ENCODE results near the gene EFEMP2.

The EFEMP2 gene

GRCh38 chr11:65862941-65863888 is 9.4 kb downstream of the EFEMP2 start:
- DNase-seq (ENCODE audit: low read depth) = no peak
- no peak overlapping the region for H3K4me3 ChIP-seq (ENCODE audit: low read length)
- TF ChIP-seq, protein P1, sequence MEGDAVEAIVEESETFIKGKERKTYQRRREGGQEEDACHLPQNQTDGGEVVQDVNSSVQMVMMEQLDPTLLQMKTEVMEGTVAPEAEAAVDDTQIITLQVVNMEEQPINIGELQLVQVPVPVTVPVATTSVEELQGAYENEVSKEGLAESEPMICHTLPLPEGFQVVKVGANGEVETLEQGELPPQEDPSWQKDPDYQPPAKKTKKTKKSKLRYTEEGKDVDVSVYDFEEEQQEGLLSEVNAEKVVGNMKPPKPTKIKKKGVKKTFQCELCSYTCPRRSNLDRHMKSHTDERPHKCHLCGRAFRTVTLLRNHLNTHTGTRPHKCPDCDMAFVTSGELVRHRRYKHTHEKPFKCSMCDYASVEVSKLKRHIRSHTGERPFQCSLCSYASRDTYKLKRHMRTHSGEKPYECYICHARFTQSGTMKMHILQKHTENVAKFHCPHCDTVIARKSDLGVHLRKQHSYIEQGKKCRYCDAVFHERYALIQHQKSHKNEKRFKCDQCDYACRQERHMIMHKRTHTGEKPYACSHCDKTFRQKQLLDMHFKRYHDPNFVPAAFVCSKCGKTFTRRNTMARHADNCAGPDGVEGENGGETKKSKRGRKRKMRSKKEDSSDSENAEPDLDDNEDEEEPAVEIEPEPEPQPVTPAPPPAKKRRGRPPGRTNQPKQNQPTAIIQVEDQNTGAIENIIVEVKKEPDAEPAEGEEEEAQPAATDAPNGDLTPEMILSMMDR (conservative IDR thresholded peaks at IDR 0.05; ENCODE audit: low read depth, low read length) = no peak

GRCh38 chr11:65862191-65862735 is 10.3 kb downstream of the EFEMP2 start:
- TF ChIP-seq, protein P1 (conservative IDR thresholded peaks at IDR 0.05; ENCODE audit: low read depth, low read length) = no peak

GRCh38 chr11:65861533-65862183 is 10.9 kb downstream of the EFEMP2 start:
- peak overlapping the region; percentile 90 for H3K4me3 ChIP-seq (ENCODE audit: low read length)
- TF ChIP-seq, protein P1 (conservative IDR thresholded peaks at IDR 0.05; ENCODE audit: low read depth, low read length) = no peak
- DNase-seq (ENCODE audit: low read depth) = no peak

More at GRCh38 chr11:65862191-65862735, 10.3 kb downstream of the EFEMP2 start:
- DNase-seq (ENCODE audit: low read depth) = no peak
- peak overlapping the region; percentile 90 for H3K4me3 ChIP-seq (ENCODE audit: low read length)

- DNase-seq (ENCODE audit: low read depth) = no peak
- H3K4me3 ChIP-seq (ENCODE audit: low read length) = peak overlapping the region; percentile 90
- TF ChIP-seq, protein P1 (conservative IDR thresholded peaks at IDR 0.05; ENCODE audit: low read depth, low read length) = no peak
Observed at GRCh38 chr11:65861165-65861505, 11.5 kb downstream of the EFEMP2 start.

DNA sequence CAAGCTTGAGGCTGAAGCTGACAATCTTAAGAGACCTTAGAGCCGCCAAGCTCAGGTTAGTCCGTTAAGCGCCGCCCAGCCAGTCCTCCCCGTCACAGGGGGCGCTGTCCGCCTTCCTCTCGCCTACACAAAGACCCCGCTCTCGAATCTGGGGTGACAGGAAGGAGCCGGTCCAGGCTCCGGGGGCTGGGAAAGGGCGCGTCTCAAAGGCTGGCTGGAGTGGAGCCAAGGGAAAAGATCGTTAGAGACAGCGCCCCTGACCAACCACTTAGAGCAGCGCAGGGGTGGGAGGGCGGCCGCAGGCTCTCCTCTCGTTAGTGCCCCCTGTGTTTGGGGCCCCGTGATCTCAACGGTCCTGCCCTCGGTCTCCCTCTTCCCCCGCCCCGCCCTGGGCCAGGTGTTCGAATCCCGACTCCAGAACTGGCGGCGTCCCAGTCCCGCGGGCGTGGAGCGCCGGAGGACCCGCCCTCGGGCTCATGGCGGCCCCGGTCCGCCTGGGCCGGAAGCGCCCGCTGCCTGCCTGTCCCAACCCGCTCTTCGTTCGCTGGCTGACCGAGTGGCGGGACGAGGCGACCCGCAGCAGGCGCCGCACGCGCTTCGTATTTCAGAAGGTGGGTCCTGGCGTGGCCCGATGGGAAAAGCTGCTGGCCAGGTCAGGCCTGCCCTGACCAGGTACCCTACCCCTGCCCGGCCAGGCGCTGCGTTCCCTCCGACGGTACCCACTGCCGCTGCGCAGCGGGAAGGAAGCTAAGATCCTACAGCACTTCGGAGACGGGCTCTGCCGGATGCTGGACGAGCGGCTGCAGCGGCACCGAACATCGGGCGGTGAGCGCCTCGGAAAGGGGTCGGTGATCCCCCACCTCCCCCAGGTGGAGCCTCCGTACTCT is 12.1 kb downstream of the EFEMP2 start, which contains the start of gene MUS81:
Gene MUS81, plus strand, starts transcription at position 156 of the 887 bp plus-strand sequence. Its CDS starts 321 bp downstream, at position 477.
- peak within 1 kb of the TSS; percentile 90 for H3K4me3 ChIP-seq (ENCODE audit: low read length)
- DNase-seq (ENCODE audit: low read depth) = peak; percentile 95
- TF ChIP-seq, protein P1 (conservative IDR thresholded peaks at IDR 0.05; ENCODE audit: low read depth, low read length) = peak; percentile 84

GRCh38 chr11:65859812-65860277 is 12.8 kb downstream of the EFEMP2 start:
- peak overlapping the region; percentile 90 for H3K4me3 ChIP-seq (ENCODE audit: low read length)
- TF ChIP-seq, protein P1 (conservative IDR thresholded peaks at IDR 0.05; ENCODE audit: low read depth, low read length) = no peak
- no peak for DNase-seq (ENCODE audit: low read depth)

Data from retinal pigment epithelial cell (primary cell).